ENCODE data around the gene ATF6B. TPM values are rescaled to one million over a fixed set of nuclear protein-coding genes. Genes with fewer than 3 reads are reported as not detected.
"Not testable (repeated sequence)": the region's sequence is repeated elsewhere in the genome, so short reads cannot be mapped to it uniquely, and the experiment has no call there.

The ATF6B gene
- total RNA-seq, 1 donor from 2014 or later: 15.4 TPM

GRCh38 chr6:32107406-32107805, 20.6 kb downstream of the ATF6B start:
- DNase-seq: no peak

DNA sequence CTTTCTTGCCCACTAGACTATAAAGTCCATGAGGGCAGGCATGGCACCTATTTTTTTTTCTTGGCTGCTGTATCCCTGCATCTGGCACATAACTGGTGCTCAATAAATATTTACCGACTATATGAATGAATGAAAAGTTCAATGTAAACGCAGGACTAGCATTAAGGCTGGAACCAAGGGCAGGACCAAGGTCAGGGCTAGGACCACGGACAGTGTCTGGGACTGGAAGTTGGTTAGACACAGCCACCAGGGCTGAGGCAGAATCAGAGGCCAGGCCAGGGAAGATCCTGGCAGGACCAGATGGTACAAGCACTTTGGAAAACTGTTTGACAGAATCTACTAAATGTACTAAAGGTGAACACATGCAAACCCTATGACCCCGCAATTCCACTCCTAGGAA, 22.6 kb downstream of the ATF6B start:
- DNase-seq: no peak

- no peak for DNase-seq
Measured at GRCh38 chr6:32102255-32102654, 25.8 kb downstream of the ATF6B start.

- DNase-seq: not testable (repeated sequence)
Measured at GRCh38 chr6:32100251-32100650, 27.8 kb downstream of the ATF6B start.

- DNase-seq: no peak
Measured at GRCh38 chr6:32097364-32097763, 30.7 kb downstream of the ATF6B start.

DNA sequence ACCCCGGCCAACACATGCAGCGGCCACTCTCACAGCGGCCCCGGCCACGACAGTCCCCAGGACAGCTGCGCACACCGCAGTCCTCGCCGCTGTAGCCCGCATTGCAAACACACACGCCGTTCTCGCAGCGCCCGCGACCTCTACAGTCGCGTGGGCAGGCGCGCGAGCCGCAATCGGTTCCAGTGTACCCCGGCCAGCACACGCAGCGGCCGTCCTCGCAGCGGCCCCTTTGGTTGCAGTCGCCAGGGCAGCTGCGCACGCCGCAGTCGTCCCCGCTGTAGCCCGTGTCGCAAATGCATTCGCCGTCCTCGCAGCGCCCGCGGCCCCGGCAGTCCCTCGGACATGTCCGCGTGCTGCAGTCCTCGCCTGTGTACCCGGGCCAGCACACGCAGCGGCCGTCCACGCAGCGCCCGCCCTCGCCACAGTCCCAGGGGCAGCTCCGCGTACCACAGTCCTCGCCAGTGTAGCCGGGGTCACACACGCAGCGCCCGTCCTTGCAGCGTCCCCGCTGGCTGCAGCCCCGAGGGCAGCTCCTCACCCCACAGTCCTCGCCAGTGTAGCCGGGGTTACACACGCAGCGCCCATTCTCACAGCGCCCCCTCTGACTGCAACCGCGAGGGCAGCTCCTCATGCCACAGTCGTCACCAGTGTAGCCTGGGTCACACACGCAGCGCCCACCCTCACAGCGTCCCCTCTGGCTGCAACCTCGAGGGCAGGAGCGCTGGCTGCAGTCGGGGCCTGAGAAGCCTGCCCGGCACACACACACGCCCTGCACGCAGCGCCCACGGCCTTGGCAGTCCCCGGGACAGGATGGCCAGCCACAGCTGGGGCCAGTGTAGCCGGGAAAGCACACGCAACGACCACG, 31.4 kb downstream of the ATF6B start:
- DNase-seq: no peak

- DNase-seq: no peak
Measured at GRCh38 chr6:32096087-32096393, 32.0 kb downstream of the ATF6B start.

- DNase-seq: no peak
Measured at GRCh38 chr6:32095338-32096086, 32.5 kb downstream of the ATF6B start.

DNA sequence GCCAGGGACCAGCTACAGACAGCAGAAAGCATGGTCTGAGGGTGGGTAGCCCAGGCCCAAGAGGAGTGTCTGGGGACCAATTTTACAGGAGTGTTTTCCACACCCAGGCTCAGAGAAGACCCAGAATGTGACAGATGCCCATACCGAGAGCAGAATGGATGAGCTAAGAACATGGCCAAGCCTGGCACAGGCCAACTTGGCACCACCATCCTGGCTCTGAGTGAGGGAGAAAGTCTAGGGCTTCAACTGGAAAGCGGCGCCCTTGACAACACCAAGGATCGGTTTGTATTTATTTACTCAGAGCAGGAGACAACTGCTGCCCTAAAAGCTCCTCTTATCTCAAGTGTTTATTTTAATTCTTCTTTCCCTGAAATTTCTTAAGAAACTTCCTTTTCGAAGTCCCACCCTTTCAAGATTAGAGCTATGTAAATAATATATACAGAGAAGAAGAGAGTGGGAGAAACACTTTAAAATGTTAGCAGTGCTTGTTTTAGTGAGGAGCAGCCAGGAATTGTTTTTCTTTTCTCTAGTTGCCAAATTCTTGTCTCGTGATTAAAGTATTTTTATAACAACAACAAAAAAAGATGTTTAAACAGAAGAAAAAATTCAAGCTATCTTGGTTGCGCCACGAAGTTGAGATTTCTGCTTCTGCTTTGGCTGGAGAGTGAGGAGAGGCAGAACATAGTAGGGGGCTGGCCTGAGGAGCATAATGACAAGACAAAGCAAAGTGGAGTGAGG, 35.1 kb downstream of the ATF6B start:
- no peak for DNase-seq

GRCh38 chr6:32089082-32089828, 38.8 kb downstream of the ATF6B start:
- no peak for DNase-seq

- DNase-seq: no peak
Measured at GRCh38 chr6:32088487-32089049, 39.5 kb downstream of the ATF6B start.

DNA sequence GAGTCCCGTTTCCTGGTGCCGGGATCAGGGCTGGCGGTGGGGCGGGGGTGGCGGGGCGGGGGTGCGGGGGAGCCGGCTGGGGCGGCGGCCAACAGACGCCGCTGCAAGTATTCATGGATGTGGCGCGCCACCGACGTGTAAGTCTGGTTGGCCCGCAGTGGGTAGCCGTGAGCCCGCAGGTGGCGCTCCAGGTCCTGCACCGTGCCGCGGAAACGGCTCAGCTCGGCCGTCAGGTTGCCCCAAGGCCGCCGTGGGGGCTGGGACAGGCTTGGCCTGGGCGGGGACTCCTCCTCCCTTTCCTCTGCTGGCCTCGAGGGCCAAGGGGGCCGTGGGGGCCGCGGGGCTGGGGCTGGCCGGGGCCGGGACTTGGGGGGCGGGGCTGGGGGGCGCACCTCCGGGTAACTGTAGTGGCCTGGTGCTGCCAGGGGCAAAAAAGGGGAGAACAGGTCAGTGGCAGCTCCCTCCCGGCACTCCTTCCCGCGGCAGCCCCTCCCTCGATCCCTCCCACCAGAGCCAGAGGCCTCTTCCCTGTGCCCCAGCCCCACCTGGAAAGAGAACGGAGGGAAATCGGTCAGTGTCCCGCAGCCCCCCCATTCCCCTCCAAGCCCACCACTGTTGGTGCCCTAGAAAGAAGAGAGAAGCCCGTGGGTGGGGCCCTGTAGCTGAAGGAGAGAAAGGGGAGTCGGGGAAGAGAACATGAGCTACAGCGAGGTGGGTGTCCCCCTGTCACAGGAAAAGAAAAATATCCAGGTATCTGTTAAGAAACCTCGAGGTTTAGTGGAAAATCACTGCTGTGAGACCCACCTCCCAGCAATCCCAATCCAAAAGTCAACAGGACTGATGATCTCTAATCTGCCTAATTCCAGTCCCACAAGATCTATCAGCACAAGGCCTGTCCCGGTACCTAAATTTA, 40.2 kb downstream of the ATF6B start:
- no peak for DNase-seq

DNA sequence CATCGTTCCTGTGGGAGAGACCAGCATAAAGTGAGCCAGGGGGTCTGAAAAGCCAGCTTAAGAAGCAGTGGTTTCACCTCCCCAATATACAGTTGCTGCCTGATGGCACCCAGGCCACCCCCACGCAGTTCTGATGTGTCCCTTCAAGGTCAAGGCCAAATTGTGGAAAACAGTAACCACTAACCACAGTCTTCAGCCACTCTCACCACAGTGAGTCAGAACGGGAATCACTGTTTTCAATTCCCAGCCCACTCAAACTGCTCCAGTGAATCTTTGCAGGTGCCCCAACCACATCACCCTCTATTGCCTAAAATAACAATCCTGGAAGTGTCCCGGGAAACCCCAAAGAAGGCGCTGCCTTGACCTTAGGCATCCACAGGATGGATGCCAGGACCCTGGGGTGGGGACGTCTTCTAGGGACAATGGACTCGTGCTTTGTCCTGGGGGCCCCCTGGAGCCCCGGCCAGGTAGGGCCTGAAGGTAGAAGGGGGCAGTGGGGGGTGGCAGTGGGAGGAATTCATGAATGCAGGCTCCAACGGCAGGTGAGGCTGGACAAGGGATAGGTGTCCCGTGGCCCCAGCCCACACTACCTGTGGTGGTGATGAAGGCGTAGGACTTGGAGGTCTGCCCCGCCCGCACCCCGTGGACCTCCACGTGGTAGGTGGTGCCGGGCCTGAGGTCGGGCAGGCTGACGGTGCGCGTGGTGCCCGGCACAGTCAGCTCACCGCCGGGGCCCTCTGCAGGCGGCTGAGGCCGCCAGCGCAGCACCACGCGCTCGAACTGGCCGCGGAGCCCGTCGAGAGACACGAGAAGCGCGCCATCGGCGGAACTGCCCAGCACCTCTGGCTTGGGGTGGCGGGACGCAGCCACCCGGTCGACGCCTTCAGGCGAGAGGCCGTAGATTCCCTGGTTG, 41.1 kb downstream of the ATF6B start:
- DNase-seq: no peak

DNA sequence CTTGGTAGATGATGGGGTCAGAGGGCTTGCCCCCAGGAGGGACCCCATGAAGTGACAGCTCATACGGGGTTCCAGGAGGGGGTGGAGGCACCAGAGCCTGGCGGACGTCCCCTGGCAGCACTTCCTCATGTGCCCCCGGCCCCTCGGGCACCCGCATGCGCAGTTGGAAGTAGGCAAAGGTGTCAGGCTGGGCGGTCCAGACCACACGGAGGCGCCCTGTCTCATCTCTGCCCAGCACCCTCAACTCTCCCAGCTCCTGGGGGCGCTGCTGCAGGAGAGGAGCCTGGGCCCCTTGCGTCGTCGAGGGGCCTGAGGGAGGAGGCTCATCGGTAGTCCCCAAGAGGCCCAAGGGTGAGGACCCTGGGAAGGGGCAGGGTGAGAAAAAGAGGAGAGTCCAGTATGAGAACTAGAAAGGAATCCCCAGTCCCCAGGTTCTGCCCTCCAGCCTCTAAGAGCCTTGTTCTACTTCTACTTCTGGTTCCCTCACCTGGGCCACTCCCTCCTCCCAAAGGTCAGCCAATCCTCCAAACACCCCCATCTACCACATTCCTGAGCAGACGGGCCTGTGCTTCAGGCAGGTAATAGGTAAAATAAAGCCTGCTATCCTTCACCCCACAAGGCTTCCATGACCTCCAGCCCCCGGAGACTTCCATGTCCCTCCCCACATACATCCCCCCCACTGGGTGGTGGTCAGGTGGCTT, 42.1 kb downstream of the ATF6B start:
- no peak for DNase-seq

DNA sequence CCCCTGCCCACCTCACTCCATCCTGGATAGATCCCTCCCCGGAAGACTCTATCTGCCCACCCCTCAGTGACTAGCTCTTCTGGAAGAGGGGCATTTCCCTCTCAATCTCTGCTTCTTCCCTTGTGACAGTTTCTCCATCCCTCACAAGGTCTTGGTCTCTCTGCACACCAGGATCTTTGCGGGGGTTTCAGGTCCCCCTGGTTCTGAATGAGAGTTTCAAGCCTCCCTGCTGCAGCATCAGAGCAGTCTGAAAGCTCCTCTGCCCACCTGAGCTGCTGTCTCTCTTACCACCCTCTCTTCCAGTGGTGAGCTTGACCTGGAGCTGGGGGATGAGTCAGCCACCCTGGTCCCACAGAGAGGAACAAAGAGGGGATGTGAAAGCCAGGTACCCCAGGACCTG, 43.3 kb downstream of the ATF6B start:
- no peak for DNase-seq

DNA sequence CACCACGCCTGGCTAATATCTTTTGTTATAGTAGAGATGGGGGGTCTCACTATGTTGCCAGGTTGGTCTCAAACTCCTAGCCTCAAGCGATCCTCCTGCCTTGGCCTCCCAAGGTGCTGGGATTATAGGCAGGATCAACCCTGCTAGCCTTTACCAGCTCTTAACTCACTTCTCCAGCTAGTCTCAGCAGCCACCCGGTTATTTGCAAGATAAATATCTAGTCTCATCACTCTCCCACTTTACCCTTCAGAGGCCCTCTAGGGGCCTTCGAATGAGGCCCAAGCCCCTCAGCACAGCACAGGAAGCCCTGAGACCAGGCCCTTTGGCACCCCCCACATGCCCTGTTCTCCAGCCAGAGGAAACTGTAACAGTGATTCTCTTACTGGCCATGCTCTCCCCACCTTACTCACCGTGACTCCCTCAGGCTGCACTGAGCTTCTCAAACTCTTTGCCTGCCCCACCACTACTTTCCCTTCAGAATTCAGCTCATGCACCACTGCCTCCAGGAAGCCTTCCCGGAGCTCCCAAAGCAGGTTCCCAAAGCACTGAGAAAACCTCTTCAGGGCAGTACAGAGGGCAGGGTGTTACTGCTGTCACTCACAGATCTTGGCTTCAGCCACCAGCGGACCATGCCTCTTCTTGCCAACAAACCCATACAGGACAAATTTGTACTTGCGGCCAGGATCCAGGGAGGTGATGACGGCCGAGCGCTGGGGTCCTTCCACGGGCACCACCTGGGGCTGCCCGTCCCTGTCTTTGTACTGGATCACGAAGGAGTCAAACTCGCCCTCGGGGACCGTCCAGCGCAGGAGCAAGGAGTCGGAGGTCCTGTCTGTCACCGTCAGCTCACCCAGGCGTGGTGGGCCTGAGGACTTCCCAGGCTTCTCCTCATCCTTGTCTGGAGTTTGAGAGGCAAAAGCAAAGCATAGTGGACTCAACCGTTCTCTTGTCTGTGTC, 44.0 kb downstream of the ATF6B start:
- no peak for DNase-seq

- DNase-seq: no peak
Measured at GRCh38 chr6:32082935-32083334, 45.1 kb downstream of the ATF6B start.

GRCh38 chr6:32082478-32082877, 45.6 kb downstream of the ATF6B start:
- DNase-seq: no peak

Data from occipital lobe (tissue), 2 donors.